ENCODE measurements around the gene EXOC3. TPM values are rescaled to one million over a fixed set of nuclear protein-coding genes. Genes with fewer than 3 reads are reported as not detected.

Gene EXOC3
- total RNA-seq, 1 experiment from 2014 or later = 60.1 TPM

GRCh38 chr5:497090-497700 is 54.2 kb downstream of the EXOC3 start:
- CTCF ChIA-PET = interaction anchor here (1.6 kb wide), 1 partner anchor 50 kb away, joined by 3 read pairs; no protein-coding TSS in a partner anchor
- POLR2A ChIA-PET = no interaction called here
- no peak overlapping the region for H3K4me3 Mint-ChIP-seq
- no peak overlapping the region for H3K27ac Mint-ChIP-seq
- TF ChIP-seq CBFB (CRISPR knock-in tag; IDR thresholded peaks at IDR 0.05; ENCODE audit: low read depth) (no peak), ATF6 (CRISPR knock-in tag; IDR thresholded peaks at IDR 0.05) (no peak), MAX (CRISPR knock-in tag; IDR thresholded peaks at IDR 0.05) (no peak), ZNF263 (CRISPR knock-in tag; IDR thresholded peaks at IDR 0.05; ENCODE audit: low read depth) (no peak), GABPB1 (CRISPR knock-in tag; IDR thresholded peaks at IDR 0.05) (no peak)
- peaks cover 94% of the 10 kb centered on the region for H3K27me3 Mint-ChIP-seq (ENCODE audit: low read depth)
- no peak for DNase-seq (ENCODE audit: low spot score)
- H3K9me3 Mint-ChIP-seq = no peaks in the 10 kb centered on the region
- ATAC-seq = no peak
- peaks cover 12% of the 10 kb centered on the region for H3K4me1 Mint-ChIP-seq
- no peaks in the 10 kb centered on the region for H3K36me3 Mint-ChIP-seq

GRCh38 chr5:497871-498509 is 55.0 kb downstream of the EXOC3 start:
- CTCF ChIA-PET = interaction anchor here (1.6 kb wide), 1 partner anchor 51 kb away, joined by 3 read pairs; no protein-coding TSS in a partner anchor
- Mint-ChIP-seq H3K27ac (no peak overlapping the region), H3K4me3 (no peak overlapping the region), H3K27me3 (ENCODE audit: low read depth) (peaks cover 94% of the 10 kb centered on the region), H3K4me1 (peaks cover 11% of the 10 kb centered on the region), H3K9me3 (no peaks in the 10 kb centered on the region), H3K36me3 (no peaks in the 10 kb centered on the region)
- TF ChIP-seq NFYB (CRISPR knock-in tag; conservative IDR thresholded peaks at IDR 0.05; ENCODE audit: low read depth) = no peak
- TF ChIP-seq TCF7 (CRISPR knock-in tag; IDR thresholded peaks at IDR 0.05; ENCODE audit: low read depth) = no peak
- no peak for TF ChIP-seq ZNF671 (CRISPR knock-in tag; IDR thresholded peaks at IDR 0.05)
- TF ChIP-seq ZNF317 (CRISPR knock-in tag; IDR thresholded peaks at IDR 0.05; ENCODE audit: borderline replicate concordance, low read depth) = no peak
- TF ChIP-seq PREB (CRISPR knock-in tag; IDR thresholded peaks at IDR 0.05; ENCODE audit: borderline replicate concordance) = no peak
- TF ChIP-seq E2F5 (CRISPR knock-in tag; IDR thresholded peaks at IDR 0.05) = no peak
- TF ChIP-seq ZNF232 (CRISPR knock-in tag; IDR thresholded peaks at IDR 0.05) = no peak
- TF ChIP-seq SMAD3 (CRISPR knock-in tag; IDR thresholded peaks at IDR 0.05; ENCODE audit: borderline replicate concordance) = no peak
- TF ChIP-seq CREM (CRISPR knock-in tag; IDR thresholded peaks at IDR 0.05) = no peak
- no peak for TF ChIP-seq ZNF425 (CRISPR knock-in tag; conservative IDR thresholded peaks at IDR 0.05)
- TF ChIP-seq ZNF219 (CRISPR knock-in tag; IDR thresholded peaks at IDR 0.05; ENCODE audit: borderline replicate concordance) = no peak
- TF ChIP-seq ZNF423 (CRISPR knock-in tag; IDR thresholded peaks at IDR 0.05) = no peak
- no peak for TF ChIP-seq MXD4 (CRISPR knock-in tag; IDR thresholded peaks at IDR 0.05; ENCODE audit: borderline replicate concordance)
- no peak for TF ChIP-seq CREB1 (CRISPR knock-in tag; IDR thresholded peaks at IDR 0.05)
- TF ChIP-seq ZNF532 (CRISPR knock-in tag; IDR thresholded peaks at IDR 0.05; ENCODE audit: borderline replicate concordance) = no peak
- no peak for TF ChIP-seq HMGXB4 (CRISPR knock-in tag; IDR thresholded peaks at IDR 0.05)
- ATAC-seq (no peak), DNase-seq (ENCODE audit: low spot score) (no peak)
- POLR2A ChIA-PET = no interaction called here

All from WTC11 (cell line).